Lower leg skin (tissue), 3 donors: ENCODE data around the gene TNNI3K.
"Not testable (repeated sequence)": the region's sequence is repeated elsewhere in the genome, so short reads cannot be mapped to it uniquely, and the experiment has no call there.

Experiments used
- POLR2A ChIP-seq, 2 donors: fragments of 450-650 bp; IDR thresholded peaks; one replicate each; pipeline ENCODE4 v1.6.1; 2016 to 2017; ENCODE audit warnings: antibody characterized with exemption in 2 of 2, mild to moderate bottlenecking in 1 of 2, moderate library complexity in 1 of 2
- TF ChIP-seq, protein P1 (sequence below), 3 donors: fragments of 450-650 bp; IDR thresholded peaks; one replicate each; pipeline ENCODE4 v1.5.1; 2016; ENCODE audit warnings: antibody characterized with exemption in 3 of 3, mild to moderate bottlenecking in 3 of 3, moderate library complexity in 2 of 3

DNA sequence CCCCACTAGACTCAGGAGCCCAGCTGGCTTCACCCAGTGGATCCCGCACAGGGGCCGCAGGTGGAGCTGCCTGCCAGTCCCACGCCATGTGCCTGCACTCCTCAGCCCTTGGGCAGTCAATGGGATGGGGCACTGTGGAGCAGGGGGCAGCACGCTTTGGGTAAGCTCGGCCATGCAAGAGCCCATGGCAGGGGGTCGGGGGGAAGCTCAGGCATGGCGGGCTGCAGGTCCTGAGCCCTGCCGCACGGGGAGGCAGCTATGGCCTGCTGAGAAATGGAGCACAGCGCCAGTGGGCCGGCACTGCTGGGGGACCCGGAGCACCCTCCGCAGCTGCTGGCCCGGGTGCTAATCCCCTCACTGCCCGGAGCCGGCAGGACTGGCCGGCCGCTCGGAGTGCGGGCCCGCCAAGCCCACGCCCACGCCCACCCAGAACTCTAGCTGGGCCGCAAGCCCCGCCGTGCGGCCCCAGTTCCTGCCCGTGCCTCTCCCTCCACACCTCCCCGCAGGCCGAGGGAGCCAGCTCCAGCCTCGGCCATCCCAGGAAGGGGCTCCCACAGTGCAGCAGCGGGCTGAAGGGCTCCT, 18.1 kb downstream of the TNNI3K start:
- TF ChIP-seq, protein P1, sequence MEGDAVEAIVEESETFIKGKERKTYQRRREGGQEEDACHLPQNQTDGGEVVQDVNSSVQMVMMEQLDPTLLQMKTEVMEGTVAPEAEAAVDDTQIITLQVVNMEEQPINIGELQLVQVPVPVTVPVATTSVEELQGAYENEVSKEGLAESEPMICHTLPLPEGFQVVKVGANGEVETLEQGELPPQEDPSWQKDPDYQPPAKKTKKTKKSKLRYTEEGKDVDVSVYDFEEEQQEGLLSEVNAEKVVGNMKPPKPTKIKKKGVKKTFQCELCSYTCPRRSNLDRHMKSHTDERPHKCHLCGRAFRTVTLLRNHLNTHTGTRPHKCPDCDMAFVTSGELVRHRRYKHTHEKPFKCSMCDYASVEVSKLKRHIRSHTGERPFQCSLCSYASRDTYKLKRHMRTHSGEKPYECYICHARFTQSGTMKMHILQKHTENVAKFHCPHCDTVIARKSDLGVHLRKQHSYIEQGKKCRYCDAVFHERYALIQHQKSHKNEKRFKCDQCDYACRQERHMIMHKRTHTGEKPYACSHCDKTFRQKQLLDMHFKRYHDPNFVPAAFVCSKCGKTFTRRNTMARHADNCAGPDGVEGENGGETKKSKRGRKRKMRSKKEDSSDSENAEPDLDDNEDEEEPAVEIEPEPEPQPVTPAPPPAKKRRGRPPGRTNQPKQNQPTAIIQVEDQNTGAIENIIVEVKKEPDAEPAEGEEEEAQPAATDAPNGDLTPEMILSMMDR (IDR thresholded peaks at IDR 0.05) = not testable (repeated sequence)
- TF ChIP-seq POLR2A (IDR thresholded peaks at IDR 0.05) = not testable (repeated sequence)
